ENCODE data around the gene LAMTOR3. TPM values are rescaled to one million over a fixed set of nuclear protein-coding genes. Genes with fewer than 3 reads are reported as not detected.

Gene LAMTOR3
- total and polyA plus RNA-seq, 9 of the 15 experiments (the other 6 are each of a cell fraction or from before 2014, with no cell fraction given) = 17.9 to 146 (median 59.4) TPM

GRCh38 chr4:99894161-99894997 lies at the start of gene LAMTOR3 (continued):
- TF ChIP-seq NEUROD1 (IDR thresholded peaks at IDR 0.05; ENCODE audit: borderline replicate concordance, low read depth, low read length, partially characterized antibody) (no peak), MITF (IDR thresholded peaks at IDR 0.05) (peak; percentile 86), FOXM1 (IDR thresholded peaks at IDR 0.05; ENCODE audit: low read depth) (no peak), FOXM1 (CRISPR knock-in tag; IDR thresholded peaks at IDR 0.05; ENCODE audit: low read depth) (no peak), ZFX (CRISPR knock-in tag; IDR thresholded peaks at IDR 0.05) (peak; percentile 76), ZBTB12 (CRISPR knock-in tag; IDR thresholded peaks at IDR 0.05) (no peak), PHF20 (IDR thresholded peaks at IDR 0.05; ENCODE audit: partially characterized antibody) (peak; percentile 97), MAFK (IDR thresholded peaks at IDR 0.05; ENCODE audit: low read length) (0 out of 2 replicates have a peak, but pooled peaks have one; percentile 18), POU5F1 (IDR thresholded peaks at IDR 0.05; ENCODE audit: borderline replicate concordance, low read depth, low read length, partially characterized antibody) (no peak), HSF4 (CRISPR knock-in tag; IDR thresholded peaks at IDR 0.05; ENCODE audit: borderline replicate concordance) (no peak), FOXJ2 (tag; IDR thresholded peaks at IDR 0.05) (no peak), CBX1 (IDR thresholded peaks at IDR 0.05; ENCODE audit: low read depth) (no peak), SIN3A (IDR thresholded peaks at IDR 0.05; ENCODE audit: borderline replicate concordance in 2 of 2, control insufficient read depth in 1 of 2, low read depth in 2 of 2, low read length in 2 of 2) (peak in 1 of 2 experiments; percentile 90; a peak in 2 of 4 replicates), GATA2 (CRISPR knock-in tag; IDR thresholded peaks at IDR 0.05) (no peak), POLR2A (conservative IDR thresholded peaks at IDR 0.05) (peak; percentile 71; the same call in 1 of the 2 replicates), GATAD2A (IDR thresholded peaks at IDR 0.05) (no peak), ELF1 (tag; IDR thresholded peaks at IDR 0.05) (peak; percentile 84), ZNF124 (CRISPR knock-in tag; IDR thresholded peaks at IDR 0.05) (no peak), NELFE (IDR thresholded peaks at IDR 0.05; ENCODE audit: insufficient read depth, insufficient read length) (no peak), ZNF12 (CRISPR knock-in tag; IDR thresholded peaks at IDR 0.05) (no peak), E2F1 (CRISPR knock-in tag; IDR thresholded peaks at IDR 0.05) (no peak), RBM15 (IDR thresholded peaks at IDR 0.05; ENCODE audit: insufficient read depth, low read length) (no peak)
